ENCODE measurements around the gene CLDN19. TPM values are rescaled to one million over a fixed set of nuclear protein-coding genes. Genes with fewer than 3 reads are reported as not detected.

The CLDN19 gene
- total RNA-seq, 1 experiment from 2014 or later: 12.5 TPM

- Histone ChIP-seq H3K79me1 (ENCODE audit: insufficient read depth, low read depth, low read length, poor library complexity, severe bottlenecking) (no peaks in the 10 kb centered on the region), H2BK120ac (ENCODE audit: low read depth, low read length, poor library complexity, severe bottlenecking) (no peak overlapping the region), H2BK12ac (ENCODE audit: insufficient read length, low read depth, low read length) (no peak overlapping the region), H3K27ac (ENCODE audit: insufficient read length, low read depth, low read length) (no peak overlapping the region), H3K79me2 (ENCODE audit: insufficient read depth, low read length) (no peaks in the 10 kb centered on the region), H3T11ph (ENCODE audit: low read length) (no peak overlapping the region), H3K14ac (ENCODE audit: insufficient read depth, low read length) (no peak overlapping the region), H3K23me2 (ENCODE audit: insufficient read length, low read depth, low read length, poor library complexity, severe bottlenecking) (peaks cover 7% of the 10 kb centered on the region), H4K5ac (ENCODE audit: insufficient read length, low read depth, low read length) (no peak overlapping the region), H2BK5ac (ENCODE audit: insufficient read length, low read length) (no peak overlapping the region), H4K20me1 (ENCODE audit: control insufficient read depth, insufficient read depth, insufficient read length) (no peaks in the 10 kb centered on the region), H4K8ac (replicated peaks; ENCODE audit: insufficient read length, low read depth, low read length) (no peak overlapping the region), H2BK20ac (ENCODE audit: low read depth, low read length, poor library complexity, severe bottlenecking) (no peak overlapping the region), H4K91ac (ENCODE audit: insufficient read length, low read depth, low read length) (no peak overlapping the region), H3K9ac (ENCODE audit: extremely low read depth, insufficient read length, low read length) (no peak overlapping the region), H2AFZ (ENCODE audit: low read length) (no peak overlapping the region), H3K9me3 (ENCODE audit: control insufficient read depth, low read depth, low read length) (no peaks in the 10 kb centered on the region), H3K4ac (ENCODE audit: low read depth, low read length) (no peak overlapping the region), H3K18ac (ENCODE audit: insufficient read length, low read depth, low read length) (no peak overlapping the region), H2BK15ac (ENCODE audit: low read depth, low read length) (no peak overlapping the region), H3K4me2 (ENCODE audit: insufficient read depth, insufficient read length, low read length) (no peak overlapping the region), H3K56ac (ENCODE audit: insufficient read length, low read depth, low read length) (no peak overlapping the region), H2AK5ac (ENCODE audit: insufficient read length, low read length) (no peak overlapping the region), H3K4me1 (ENCODE audit: insufficient read depth, low read length) (no peaks in the 10 kb centered on the region), H3K27me3 (ENCODE audit: insufficient read depth, low read length) (no peaks in the 10 kb centered on the region), H3K23ac (ENCODE audit: insufficient read length, low read depth, low read length) (no peak overlapping the region)
- Mint-ChIP-seq H3K4me1 (peaks cover 0 to under 1% of the 10 kb centered on the region in 2 experiments; a peak in 1 of 4 replicates), H3K4me3 (no peak overlapping the region), H3K9me3 (no peaks in the 10 kb centered on the region), H3K27ac (no peak overlapping the region), H3K36me3 (ENCODE audit: insufficient read depth in 1 of 3, low read depth in 3 of 3) (peaks cover 5 to 36% (median 33%) of the 10 kb centered on the region in 3 experiments; a peak in 5 of 7 replicates), H3K27me3 (ENCODE audit: low read depth) (no peaks in the 10 kb centered on the region)
- no peak for DNase-seq
- WGBS (ENCODE audit: extremely low coverage, insufficient read length, low lambda C conversion rate): no CpG with 5 or more reads among the region's 5 CpGs
- TF ChIP-seq, protein P1, sequence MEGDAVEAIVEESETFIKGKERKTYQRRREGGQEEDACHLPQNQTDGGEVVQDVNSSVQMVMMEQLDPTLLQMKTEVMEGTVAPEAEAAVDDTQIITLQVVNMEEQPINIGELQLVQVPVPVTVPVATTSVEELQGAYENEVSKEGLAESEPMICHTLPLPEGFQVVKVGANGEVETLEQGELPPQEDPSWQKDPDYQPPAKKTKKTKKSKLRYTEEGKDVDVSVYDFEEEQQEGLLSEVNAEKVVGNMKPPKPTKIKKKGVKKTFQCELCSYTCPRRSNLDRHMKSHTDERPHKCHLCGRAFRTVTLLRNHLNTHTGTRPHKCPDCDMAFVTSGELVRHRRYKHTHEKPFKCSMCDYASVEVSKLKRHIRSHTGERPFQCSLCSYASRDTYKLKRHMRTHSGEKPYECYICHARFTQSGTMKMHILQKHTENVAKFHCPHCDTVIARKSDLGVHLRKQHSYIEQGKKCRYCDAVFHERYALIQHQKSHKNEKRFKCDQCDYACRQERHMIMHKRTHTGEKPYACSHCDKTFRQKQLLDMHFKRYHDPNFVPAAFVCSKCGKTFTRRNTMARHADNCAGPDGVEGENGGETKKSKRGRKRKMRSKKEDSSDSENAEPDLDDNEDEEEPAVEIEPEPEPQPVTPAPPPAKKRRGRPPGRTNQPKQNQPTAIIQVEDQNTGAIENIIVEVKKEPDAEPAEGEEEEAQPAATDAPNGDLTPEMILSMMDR (conservative IDR thresholded peaks at IDR 0.05): no peak
These were observed 22.2 kb upstream of the CLDN19 start for GRCh38 chr1:42762269-42762668.

Data from H9 (cell line).